HG02840 (cell line): ENCODE results near the gene NAT8.
"Not testable (repeated sequence)": the region's sequence is repeated elsewhere in the genome, so short reads cannot be mapped to it uniquely, and the experiment has no call there.

ENCODE experiments used
- ATAC-seq: cut with Tn5 transposase; IDR thresholded peaks from one replicate; pipeline ENCODE4 v1.9.1; 2021; ENCODE audit warnings: mild to moderate bottlenecking, moderate library complexity, moderate number of reproducible peaks; ENCODE audit not compliant: unreplicated experiment, low FRiP score

Gene NAT8, protein sequence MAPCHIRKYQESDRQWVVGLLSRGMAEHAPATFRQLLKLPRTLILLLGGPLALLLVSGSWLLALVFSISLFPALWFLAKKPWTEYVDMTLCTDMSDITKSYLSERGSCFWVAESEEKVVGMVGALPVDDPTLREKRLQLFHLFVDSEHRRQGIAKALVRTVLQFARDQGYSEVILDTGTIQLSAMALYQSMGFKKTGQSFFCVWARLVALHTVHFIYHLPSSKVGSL

DNA sequence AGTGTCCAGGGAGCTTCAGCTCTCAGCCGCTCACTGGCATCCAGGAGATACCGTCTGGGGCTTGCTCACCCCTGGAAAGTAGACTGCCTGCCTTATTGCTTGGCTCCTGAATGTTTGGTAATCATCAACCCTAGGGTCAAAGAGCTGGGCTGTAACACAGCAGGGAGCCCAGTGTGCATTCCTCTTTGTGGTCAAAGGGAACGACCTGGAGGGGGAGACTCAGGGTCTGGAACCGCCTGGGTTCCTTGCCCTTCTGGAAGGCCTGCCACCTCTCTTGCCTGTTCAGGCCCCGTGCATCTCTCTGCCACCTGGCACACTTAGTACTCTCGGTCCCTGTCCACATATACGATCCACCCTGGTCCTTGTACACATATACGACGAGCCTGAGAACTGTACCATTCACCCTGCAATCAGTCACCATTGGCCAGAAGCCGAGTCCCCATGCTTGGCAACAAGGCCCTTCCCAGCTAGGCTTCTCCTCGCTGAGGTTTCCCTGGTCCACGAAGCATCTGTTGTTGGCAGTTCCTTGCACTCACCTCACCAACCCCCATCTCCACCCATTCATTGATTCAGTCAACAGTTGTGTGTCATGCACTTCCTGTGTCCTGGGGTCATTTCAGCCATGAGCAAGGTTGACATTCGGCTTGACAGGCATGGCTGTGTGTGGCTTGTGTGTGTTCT, at the start of gene NAT8:
NAT8 (minus strand) TSS at position 85 of the 681 bp plus-strand sequence. CDS start 794 bp downstream, outside the sequence.
- ATAC-seq = no peak

DNA sequence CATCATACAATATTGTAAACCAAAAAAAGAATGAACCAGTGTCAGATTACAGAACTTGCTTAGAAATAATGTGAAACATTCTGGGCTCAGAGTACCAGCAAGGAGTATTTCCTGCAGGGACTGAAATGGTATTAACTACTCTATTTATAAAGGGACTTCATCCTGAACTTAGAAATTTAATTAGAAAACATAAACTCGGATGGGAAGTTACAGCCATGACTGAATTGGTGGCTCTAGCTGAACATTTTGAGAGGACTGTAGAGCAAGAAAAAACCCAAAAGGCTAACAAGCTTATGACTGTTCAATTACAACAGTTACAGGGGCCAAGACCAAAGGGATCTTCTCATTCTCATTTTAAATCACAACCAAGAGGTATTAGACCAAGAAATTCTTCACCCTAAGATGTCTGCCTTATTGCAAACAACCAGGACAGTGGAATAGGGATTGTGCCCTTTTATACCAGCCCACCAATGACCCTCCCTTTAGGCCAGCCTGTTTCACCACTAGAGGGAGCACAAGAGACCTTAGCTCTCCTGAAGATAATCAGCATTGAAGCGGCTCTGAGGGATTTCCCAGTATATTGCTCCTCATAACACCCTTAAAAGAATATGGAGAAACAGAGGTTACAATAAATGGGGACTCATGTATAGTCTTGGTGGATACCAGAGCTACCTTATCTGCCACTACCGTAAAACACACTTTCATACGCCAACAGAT, 48.3 kb upstream of the NAT8 start:
- not testable (repeated sequence) for ATAC-seq

DNA sequence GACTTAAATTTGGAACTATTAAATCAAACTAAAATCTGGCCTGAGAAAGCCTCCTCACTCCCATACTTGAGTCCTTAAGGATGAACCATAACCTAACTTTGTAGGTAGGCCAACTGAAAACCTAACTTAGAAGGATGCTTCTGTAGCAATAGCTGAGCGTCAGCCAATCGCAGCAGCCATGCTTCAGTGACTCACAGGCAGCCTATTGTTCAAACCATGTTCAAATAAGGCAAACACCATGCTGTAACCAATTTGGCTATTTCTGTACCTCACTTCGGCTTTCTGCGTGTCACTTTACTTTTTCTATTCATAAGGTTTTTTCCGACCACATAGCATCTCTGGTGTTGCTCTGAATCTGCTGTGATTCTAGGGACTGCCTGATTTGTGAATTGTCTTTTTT, 46.3 kb upstream of the NAT8 start:
- ATAC-seq = not testable (repeated sequence)

DNA sequence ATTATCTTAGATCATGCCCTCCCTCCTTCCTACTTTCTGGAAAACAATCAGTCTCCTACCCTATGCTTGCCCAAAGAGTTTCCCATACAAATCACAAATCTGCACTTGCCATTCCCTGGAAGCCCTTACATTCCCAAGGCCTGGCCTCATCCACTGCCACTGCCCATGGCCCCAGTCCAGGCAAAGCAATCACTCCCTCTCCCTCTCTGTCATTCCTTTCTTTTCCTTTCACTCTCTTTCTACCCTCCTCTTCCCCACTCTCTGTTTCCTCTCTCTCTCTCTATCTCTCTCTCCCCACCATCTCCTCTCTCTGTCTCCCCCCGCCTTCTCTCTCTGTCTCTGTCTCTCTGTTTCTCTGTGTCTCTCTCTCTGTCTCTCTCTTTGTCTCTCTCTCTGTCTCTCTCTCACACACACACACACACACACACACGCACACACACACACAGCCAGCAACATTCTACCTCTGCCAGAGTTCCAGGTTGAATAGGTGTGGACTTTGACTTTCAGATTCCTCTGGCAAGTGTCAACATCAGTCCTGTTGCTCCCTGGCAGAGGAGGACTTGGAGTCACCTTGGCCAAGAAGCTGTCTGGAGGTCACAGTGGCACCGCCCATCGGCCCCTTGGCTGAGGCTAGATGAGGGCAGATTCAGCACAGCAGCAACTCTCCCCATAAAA, 43.7 kb upstream of the NAT8 start:
- no peak for ATAC-seq

DNA sequence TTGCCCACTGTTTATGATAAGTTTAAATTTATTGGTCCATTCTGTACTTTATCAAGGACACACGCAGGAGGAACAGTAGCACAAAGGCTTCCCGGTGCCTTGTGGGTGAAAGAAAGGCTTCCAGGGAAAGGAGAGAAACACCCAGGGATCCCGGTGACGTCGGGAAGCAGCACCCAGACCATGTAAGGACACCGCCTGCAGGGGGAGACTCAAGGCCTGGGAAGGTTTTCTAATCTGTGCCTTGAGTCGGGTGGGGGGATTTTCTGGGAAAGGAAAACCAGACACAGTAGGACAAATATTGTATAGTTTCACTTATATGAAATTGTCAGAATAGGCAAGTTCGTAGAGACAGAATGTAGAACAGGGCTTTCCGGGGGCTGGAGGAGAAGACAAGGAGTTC, 42.7 kb upstream of the NAT8 start:
- ATAC-seq = not testable (repeated sequence)

DNA sequence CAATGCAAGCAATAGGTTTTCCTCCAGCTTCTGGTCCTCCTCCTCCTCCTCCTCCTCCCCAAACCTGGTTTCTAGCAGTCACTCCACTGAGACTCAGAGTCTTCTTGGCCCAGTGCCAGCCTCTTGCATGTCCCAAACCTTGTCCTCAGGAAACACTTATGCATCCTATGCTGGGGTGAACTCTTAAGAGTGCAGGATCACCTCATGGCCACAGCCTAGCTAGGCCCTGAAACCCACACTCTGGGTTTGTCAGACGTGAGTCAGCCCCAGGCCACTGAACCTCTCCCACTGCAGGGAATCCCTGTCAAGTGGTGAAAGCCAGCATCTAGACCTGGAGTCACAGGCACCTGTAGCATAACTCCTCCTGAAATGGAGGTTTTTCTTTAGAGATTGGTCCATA, 42.1 kb upstream of the NAT8 start:
- ATAC-seq = not testable (repeated sequence)

DNA sequence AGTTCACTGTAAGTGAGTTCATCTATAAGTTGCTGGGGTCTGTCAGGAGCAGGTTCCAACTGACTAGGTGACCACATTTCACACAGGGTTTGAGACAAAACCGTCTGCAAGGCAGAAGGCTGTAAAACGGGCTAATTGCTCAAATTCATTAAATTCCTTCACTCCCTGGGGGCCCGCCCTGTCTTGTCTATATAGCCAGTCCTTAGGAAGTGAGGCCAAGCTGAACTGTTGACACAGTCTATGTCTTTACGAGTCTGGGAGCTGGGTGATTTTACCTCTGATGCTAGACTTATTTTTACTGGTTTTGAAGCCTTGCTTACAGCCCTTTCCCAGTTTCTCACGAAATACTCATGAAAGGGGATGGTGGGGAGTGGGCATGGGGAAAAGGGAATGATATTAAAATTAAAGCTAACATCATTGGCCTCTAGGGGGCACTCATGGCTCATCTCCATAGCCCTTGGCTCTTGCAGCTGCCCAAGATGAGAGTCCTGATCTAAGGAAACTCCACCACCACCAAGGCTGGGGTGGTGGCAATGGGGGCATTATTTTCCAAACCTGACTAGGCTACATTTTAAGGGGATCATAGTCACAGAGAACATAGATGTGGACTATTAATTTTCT, 37.8 kb upstream of the NAT8 start:
- ATAC-seq = not testable (repeated sequence)

DNA sequence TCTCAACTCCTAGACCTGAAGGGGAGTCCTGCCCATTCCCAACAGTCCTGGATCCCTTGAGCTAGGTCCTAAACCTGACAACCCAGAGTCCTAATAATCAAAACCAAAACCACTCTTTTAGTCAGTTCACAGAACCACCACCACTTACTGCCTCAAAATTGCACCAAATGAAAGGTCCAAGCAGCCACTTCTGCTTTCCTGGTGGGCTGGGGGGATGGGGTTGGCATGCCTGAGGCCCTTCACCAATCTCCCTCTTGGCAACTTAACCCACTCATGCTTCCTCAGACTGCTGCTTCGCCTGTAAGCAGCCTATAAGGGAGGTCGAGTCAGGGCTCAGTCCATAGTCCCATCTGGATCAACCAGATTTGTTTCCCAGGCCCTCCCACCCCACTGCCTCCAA, 37.0 kb upstream of the NAT8 start:
- not testable (repeated sequence) for ATAC-seq

DNA sequence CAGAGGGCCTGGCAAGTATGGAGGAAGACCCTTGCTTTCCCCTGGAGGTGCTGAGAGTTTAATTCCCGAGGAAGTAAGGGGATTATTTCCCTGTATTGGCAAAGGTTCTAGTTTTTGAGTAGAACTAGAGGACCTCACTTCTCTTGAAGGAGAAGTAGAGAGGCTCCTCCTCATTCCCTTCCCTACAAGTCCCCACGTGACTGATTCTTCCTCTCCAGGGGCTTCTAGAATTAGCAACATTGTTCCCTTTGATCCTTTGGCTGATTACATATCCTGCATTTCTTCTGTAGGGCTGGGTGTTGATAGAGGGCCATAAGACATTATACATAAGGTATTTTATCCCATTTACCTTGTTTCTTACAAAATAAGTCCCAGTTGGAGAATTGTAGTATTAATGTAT, 35.8 kb upstream of the NAT8 start:
- not testable (repeated sequence) for ATAC-seq

DNA sequence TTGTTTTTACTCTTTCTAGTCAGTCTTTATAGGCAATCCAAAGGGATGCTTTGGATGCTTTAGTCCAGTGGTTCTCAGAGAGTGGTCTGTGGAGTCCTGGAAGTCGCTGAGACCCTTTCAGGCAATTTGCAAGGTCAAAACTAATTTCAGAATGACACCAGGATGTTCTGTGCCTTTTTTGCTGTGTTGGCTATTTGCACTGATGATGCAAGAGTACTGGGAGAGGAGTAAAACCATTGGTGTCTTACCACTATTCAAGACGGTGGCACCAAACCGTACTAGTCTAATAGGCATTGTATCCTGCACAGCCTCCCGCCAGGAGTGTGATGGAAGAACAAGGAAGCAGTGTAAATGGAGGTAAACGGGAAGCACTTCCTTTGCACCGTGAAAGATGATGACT, 34.0 kb upstream of the NAT8 start:
- ATAC-seq = not testable (repeated sequence)

DNA sequence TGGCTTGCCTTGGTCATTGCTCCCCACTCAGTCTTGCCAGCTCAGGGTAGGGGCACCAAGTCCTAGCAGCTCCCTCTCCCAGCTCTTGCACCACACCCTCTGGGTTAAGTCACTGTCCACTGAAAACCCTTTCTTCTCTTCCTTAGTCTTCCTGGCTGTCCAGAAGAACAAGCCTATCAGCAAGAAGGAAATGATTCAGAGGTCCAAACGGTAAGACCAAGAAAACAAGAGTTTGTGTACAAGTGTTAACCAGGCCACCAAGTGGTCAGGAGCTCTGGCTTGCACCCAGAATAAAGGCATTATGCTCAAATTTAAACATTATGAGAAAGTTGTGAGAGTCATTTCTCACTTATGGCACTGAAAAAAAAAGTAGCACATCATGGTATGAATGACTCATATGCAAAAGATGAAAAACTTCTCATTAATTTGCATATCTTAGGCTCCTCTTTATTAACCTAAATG, 32.5 kb upstream of the NAT8 start:
- not testable (repeated sequence) for ATAC-seq

DNA sequence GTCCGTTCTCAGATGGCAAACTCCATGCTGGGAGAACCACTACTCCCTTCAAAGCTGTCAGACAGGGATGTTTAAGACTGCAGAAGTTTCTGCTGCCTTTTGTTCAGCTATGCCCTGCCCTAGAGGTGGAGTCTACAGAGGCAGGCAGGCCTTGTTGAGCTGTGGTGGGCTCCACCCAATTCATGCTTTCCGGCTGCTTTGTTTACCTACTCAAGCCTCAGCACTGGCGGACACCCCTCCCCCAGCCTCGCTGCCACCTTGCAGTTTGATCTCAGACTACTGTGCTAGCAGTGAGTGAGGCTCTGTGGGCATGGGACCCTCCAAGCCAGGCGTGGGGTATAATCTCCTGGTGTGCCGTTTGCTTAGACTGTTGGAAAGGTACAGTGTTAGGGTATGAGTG, 27.8 kb upstream of the NAT8 start:
- ATAC-seq = not testable (repeated sequence)

DNA sequence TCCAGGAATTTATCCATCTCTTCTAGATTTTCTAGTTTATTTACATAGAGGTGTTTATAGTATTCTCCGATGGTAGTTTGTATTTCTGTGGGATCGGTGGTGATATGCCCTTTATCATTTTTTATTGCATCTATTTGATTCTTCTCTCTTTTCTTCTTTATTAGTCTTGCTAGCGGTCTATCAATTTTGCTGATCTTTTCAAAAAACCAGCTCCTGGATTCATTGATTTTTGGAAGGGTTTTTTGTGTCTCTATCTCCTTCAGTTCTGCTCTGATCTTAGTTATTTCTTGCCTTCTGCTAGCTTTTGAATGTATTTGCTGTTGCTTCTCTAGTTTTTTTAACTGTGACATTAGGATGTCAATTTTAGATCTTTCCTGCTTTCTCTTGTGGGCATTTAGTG, 25.0 kb upstream of the NAT8 start:
- ATAC-seq = not testable (repeated sequence)

DNA sequence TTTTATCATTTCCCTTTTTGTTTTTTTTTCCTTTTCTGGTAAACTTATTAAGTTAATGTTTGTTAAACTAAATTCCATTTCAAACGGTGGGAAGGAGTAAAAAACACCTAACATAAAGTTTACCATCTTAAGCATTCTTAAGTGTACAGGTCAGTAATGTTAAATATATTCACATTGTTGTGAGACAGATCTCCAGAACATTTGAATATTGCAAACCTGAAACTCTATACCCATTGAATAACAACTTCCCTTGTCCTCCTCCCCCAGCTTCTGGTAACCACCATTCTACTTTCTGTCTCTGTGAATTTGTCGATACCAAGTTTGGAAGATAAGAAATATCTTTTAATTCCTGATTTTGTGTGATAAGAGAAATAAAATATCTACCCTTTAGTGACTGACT, 12.0 kb upstream of the NAT8 start:
- ATAC-seq = no peak

DNA sequence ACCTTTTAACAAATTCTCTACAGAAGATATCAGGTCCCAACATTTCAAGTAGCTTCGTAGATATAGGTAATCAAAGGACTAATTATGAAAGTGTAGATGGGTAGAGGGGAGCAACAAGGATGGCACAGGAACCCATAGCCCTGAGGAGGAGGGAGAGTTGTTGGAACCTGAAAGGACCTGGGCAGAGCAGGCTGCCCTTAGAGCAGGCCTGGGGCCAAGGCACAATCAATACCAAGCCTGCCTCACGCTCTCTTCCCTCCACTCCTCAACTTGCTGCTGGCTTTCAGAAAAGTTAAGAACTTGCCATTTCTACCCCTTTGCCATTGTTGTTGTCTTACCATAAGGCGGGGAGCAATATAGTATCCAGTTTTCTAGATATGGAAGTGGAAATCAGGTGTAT, 10.1 kb upstream of the NAT8 start:
- ATAC-seq = no peak

DNA sequence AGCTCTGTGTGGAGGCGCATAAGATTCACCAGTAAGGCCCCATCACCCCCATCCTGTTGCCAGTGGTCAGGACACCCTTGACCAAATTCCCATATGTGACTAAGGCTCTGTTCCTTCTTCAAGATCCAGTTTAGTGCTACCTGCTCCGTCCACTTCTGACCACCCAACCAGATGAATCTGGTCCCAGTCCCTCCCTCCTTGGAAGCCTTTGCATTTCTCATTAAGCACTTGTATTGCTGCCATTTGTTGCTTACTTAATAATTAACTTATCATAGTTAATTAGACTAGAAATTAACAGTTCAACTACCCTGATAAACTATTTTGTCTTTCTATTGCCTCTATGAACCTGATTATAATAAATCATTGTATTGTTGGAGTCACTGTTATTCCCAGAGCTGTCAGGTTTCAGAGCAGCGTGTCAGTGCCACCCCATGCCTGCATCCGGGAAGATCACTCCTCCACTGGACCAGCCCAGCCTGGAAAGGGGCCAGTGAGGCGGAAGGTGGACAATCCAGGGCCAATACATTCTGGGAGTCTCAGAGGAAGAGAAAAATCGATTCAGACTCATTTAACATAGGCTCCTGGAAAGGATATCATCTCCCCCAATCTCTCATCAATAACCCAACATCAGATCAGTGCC, 9.5 kb upstream of the NAT8 start:
- no peak for ATAC-seq

DNA sequence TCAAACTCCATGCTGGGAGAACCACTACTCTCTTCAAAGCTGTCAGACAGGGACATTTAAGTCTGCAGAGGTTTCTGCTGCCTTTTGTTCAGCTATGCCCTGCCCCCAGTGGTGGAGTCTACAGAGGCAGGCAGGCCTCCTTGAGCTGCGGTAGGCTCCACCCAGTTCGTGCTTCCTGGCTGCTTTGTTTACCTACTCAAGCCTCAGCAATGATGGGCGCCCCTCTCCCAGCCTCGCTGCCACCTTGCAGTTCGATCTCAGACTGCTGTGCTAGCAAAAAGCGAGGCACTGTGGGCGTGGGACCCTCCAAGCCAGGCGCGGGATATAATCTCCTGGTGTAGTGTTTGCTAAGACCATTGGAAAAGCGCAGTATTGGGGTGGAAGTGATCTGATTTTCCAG, 5.5 kb upstream of the NAT8 start:
- not testable (repeated sequence) for ATAC-seq

DNA sequence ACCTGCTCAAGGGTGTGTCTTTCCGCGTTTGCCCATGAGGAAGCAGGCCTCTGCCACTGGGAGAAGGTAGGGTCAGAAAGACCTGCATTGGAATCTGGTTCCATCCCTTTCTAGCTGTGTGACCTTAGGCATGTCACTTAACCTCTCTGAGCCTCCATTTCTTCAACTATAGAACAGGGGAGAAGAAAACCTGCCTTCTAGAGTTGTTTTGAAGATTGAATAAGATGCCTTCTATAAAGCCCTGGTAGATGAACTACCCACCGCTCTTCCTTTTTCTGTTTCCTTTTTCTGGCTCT, 507 bp downstream of the NAT8 start:
- no peak for ATAC-seq

DNA sequence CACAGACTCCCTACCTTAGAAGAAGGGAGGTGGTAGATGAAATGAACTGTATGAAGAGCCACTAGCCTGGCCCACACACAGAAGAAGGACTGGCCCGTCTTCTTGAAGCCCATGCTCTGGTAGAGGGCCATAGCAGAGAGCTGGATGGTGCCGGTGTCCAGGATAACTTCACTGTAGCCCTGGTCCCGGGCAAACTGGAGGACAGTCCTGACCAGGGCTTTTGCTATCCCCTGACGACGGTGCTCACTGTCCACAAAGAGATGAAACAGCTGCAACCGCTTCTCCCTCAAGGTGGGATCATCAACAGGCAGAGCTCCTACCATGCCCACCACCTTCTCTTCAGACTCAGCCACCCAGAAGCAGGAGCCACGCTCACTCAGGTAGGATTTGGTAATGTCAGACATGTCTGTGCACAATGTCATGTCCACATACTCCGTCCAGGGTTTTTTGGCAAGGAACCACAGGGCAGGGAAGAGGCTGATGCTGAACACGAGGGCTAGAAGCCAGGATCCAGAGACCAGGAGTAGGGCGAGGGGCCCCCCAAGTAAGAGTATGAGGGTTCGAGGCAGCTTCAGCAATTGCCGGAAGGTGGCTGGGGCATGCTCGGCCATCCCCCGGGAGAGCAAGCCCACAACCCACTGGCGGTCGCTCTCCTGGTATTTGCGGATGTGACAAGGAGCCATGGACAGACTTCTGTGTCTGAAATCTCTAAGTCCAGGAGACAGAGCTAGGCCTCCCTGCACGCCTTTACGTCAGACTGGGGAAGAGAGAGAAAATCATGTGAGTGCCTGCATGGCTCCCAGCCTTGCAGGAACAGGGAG, 1.1 kb downstream of the NAT8 start:
- no peak for ATAC-seq
